ENCODE measurements around the gene PPP1R9A.

GRCh38 chr7:94908323-94909178 is 1.2 kb downstream of the PPP1R9A start:
- TF ChIP-seq, protein P1, sequence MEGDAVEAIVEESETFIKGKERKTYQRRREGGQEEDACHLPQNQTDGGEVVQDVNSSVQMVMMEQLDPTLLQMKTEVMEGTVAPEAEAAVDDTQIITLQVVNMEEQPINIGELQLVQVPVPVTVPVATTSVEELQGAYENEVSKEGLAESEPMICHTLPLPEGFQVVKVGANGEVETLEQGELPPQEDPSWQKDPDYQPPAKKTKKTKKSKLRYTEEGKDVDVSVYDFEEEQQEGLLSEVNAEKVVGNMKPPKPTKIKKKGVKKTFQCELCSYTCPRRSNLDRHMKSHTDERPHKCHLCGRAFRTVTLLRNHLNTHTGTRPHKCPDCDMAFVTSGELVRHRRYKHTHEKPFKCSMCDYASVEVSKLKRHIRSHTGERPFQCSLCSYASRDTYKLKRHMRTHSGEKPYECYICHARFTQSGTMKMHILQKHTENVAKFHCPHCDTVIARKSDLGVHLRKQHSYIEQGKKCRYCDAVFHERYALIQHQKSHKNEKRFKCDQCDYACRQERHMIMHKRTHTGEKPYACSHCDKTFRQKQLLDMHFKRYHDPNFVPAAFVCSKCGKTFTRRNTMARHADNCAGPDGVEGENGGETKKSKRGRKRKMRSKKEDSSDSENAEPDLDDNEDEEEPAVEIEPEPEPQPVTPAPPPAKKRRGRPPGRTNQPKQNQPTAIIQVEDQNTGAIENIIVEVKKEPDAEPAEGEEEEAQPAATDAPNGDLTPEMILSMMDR (IDR thresholded peaks at IDR 0.05 in 4 of 5, conservative IDR thresholded peaks at IDR 0.05 in 1 of 5): no peak
- no peak for TF ChIP-seq POLR2A (IDR thresholded peaks at IDR 0.05)
